Aorta (tissue), 5 donors: ENCODE data around the gene ABCC8. TPM values are rescaled to one million over a fixed set of nuclear protein-coding genes. Genes with fewer than 3 reads are reported as not detected.
A peak's percentile ranks its signal among the peaks of the same experiment; 100 is the strongest.

Experiments
- ATAC-seq: fragments of 200-7000 bp; cut with Tn5 transposase; one replicate; pipeline ENCODE4 v1.9.1; 2022; ENCODE audit warnings: moderate library complexity; ENCODE audit not compliant: low FRiP score
- DNase-seq, 2 donors: peaks; one replicate each; pipeline ENCODE4 v3.0.0-alpha.2; 2020
- H3K27ac ChIP-seq, 2 donors: one replicate each; pipeline ENCODE4 v1.5.1; 2013; ENCODE audit warnings: low read length in 2 of 2, mild to moderate bottlenecking in 2 of 2, moderate library complexity in 2 of 2, control low read depth in 1 of 2, inconsistent platforms in 1 of 2, low read depth in 1 of 2
- H3K27me3 ChIP-seq, 2 donors: one replicate each; pipeline ENCODE4 v1.6.1; 2013; ENCODE audit warnings: control low read depth in 1 of 2, low read length in 1 of 2, mild to moderate bottlenecking in 1 of 2, moderate library complexity in 1 of 2; ENCODE audit not compliant: insufficient read depth in 2 of 2, control insufficient read depth in 1 of 2
- H3K36me3 ChIP-seq, 2 donors: one replicate each; pipeline ENCODE4 v1.6.1; 2013; ENCODE audit warnings: control low read depth in 1 of 2, low read length in 1 of 2, mild to moderate bottlenecking in 1 of 2; ENCODE audit not compliant: insufficient read depth in 2 of 2, control insufficient read depth in 1 of 2
- H3K4me1 ChIP-seq, 2 donors: one replicate each; pipeline ENCODE4 v1.6.1; 2013; ENCODE audit warnings: low read length in 2 of 2, control low read depth in 1 of 2, mild to moderate bottlenecking in 1 of 2, moderate library complexity in 1 of 2; ENCODE audit not compliant: insufficient read depth in 2 of 2, control insufficient read depth in 1 of 2
- H3K4me3 ChIP-seq, 2 donors: one replicate each; pipeline ENCODE4 v1.5.1; 2013; ENCODE audit warnings: low read length in 2 of 2, control low read depth in 1 of 2, mild to moderate bottlenecking in 1 of 2
- H3K9me3 ChIP-seq: one replicate; pipeline ENCODE4 v1.6.1; 2013; ENCODE audit warnings: mild to moderate bottlenecking, low read length; ENCODE audit not compliant: control insufficient read depth
- whole genome bisulfite sequencing, 2 donors: extraction: QIAGEN DNeasy Blood & Tissue Kit; methylation state at CpG; one replicate each; pipeline ENCODE4 v1.1.7; 2013; 5-methylcytosine and 5-hydroxymethylcytosine counted together
- intact Hi-C, 2 donors: fragments of 100-400 bp; cut with DNase I; formaldehyde crosslinking; loops; one replicate each; pipeline versions ENCODE4 v1.14.2 to v1.15.0; 2022
- polyA plus RNA-seq, 2 donors: library from polyadenylated mRNA; stranded (reverse); fragments of 200-250 nt; gene quantifications; one replicate each; pipeline ENCODE4 v1.2.3, GENCODE V29; 2013
- total RNA-seq, 2 donors: library from RNA; stranded (reverse); fragmentation: NEBNext Ultra II Directional; extraction: Animal tissue kit (Norgen Biotek cat#: 25700); gene quantifications; one replicate each; pipeline ENCODE4 v1.2.1, GENCODE V29; 2021
- donor health status: healthy with polysubstance abuse.
- donor health status: Bipolar disorder and iron deficiency.
- donor health status: DM: no; HTN: no; CAD: no.
- donor health status: DM: no; HTN: no; CAD: no.
- donor health status: DM: yes; HTN: yes; CAD: no.

The ABCC8 gene
- total and polyA plus RNA-seq, 4 donors = 0.32 to 2.5 (median 0.59) TPM; not detected in 1

GRCh38 chr11:17389957-17390649 is 86.5 kb downstream of the ABCC8 start:
- no peak overlapping the region for H3K4me3 ChIP-seq
- H3K9me3 ChIP-seq = no peaks in the 10 kb centered on the region
- no peak for DNase-seq
- ATAC-seq = no peak
- H3K27me3 ChIP-seq = no peaks in the 10 kb centered on the region
- no peaks in the 10 kb centered on the region for H3K4me1 ChIP-seq
- H3K27ac ChIP-seq = no peak overlapping the region
- 69 to 70% methylated on average over 10 of the region's 10 CpGs for WGBS, 2 donors
- intact Hi-C loops = no loop called here
- no peaks in the 10 kb centered on the region for H3K36me3 ChIP-seq

GRCh38 chr11:17389211-17389956 is 87.3 kb downstream of the ABCC8 start:
- Histone ChIP-seq H3K36me3 (no peaks in the 10 kb centered on the region), H3K27me3 (no peaks in the 10 kb centered on the region), H3K4me1 (no peaks in the 10 kb centered on the region), H3K4me3 (peak overlapping the region; percentile 36 to 51), H3K27ac (no peak overlapping the region), H3K9me3 (no peaks in the 10 kb centered on the region)
- intact Hi-C loops = no loop called here
- 3 to 5% methylated on average over 28 to 55 of the region's 55 CpGs for WGBS, 2 donors
- ATAC-seq = peak; percentile 64
- peak; percentile 74 to 92 for DNase-seq

- Histone ChIP-seq H3K27ac (no peak within 1 kb of the TSS), H3K27me3 (no peaks in the 10 kb centered on the region), H3K4me1 (no peaks in the 10 kb centered on the region), H3K4me3 (peak within 1 kb of the TSS; percentile 36 to 51), H3K36me3 (no peaks in the 10 kb centered on the region), H3K9me3 (no peaks in the 10 kb centered on the region)
- DNase-seq = no peak
- ATAC-seq = no peak
- 5% methylated on average over 41 to 53 of the region's 53 CpGs for WGBS, 2 donors
- intact Hi-C loops = no loop called here
Observed at GRCh38 chr11:17388609-17389210, 87.9 kb downstream of the ABCC8 start, which contains the start of gene KCNJ11. TSS of gene KCNJ11 (minus strand) at chr11:17388659. CDS start at chr11:17388091, 568 bp downstream.

- intact Hi-C loops = no loop called here
- no peaks in the 10 kb centered on the region for H3K9me3 ChIP-seq
- H3K27ac ChIP-seq = no peak overlapping the region
- H3K4me1 ChIP-seq = no peaks in the 10 kb centered on the region
- ATAC-seq (no peak), DNase-seq (no peak)
- H3K4me3 ChIP-seq = no peak overlapping the region
- 96 to 97% methylated on average over 20 of the region's 20 CpGs for WGBS, 2 donors
- no peaks in the 10 kb centered on the region for H3K36me3 ChIP-seq
- H3K27me3 ChIP-seq = no peaks in the 10 kb centered on the region
Observed at GRCh38 chr11:17387811-17388210, 88.8 kb downstream of the ABCC8 start.

- H3K4me1 ChIP-seq = no peaks in the 10 kb centered on the region
- H3K27ac ChIP-seq = no peak overlapping the region
- ATAC-seq = no peak
- no peaks in the 10 kb centered on the region for H3K36me3 ChIP-seq
- no peaks in the 10 kb centered on the region for H3K9me3 ChIP-seq
- no peak overlapping the region for H3K4me3 ChIP-seq
- WGBS, 2 donors = 98% methylated on average over 20 of the region's 20 CpGs
- no peaks in the 10 kb centered on the region for H3K27me3 ChIP-seq
- no peak for DNase-seq
- intact Hi-C loops = no loop called here
Observed at GRCh38 chr11:17387254-17387653, 89.4 kb downstream of the ABCC8 start.

GRCh38 chr11:17386331-17387084 is 90.1 kb downstream of the ABCC8 start:
- no peaks in the 10 kb centered on the region for H3K36me3 ChIP-seq
- intact Hi-C loops = no loop called here
- H3K4me1 ChIP-seq = no peaks in the 10 kb centered on the region
- DNase-seq (peak in 1 of 2 donors; percentile 87), ATAC-seq (peak; percentile 61)
- H3K27me3 ChIP-seq = no peaks in the 10 kb centered on the region
- no peak overlapping the region for H3K27ac ChIP-seq
- H3K9me3 ChIP-seq = no peaks in the 10 kb centered on the region
- H3K4me3 ChIP-seq = no peak overlapping the region
- WGBS, 2 donors = 55 to 57% methylated on average over 23 of the region's 23 CpGs

GRCh38 chr11:17385926-17386325 is 90.7 kb downstream of the ABCC8 start:
- 65 to 76% methylated on average over 5 to 6 of the region's 6 CpGs for WGBS, 2 donors
- H3K27ac ChIP-seq = no peak overlapping the region
- ATAC-seq = no peak
- no peak overlapping the region for H3K4me3 ChIP-seq
- no peaks in the 10 kb centered on the region for H3K36me3 ChIP-seq
- intact Hi-C loops = no loop called here
- no peaks in the 10 kb centered on the region for H3K9me3 ChIP-seq
- H3K4me1 ChIP-seq = no peaks in the 10 kb centered on the region
- DNase-seq = no peak
- H3K27me3 ChIP-seq = no peaks in the 10 kb centered on the region

GRCh38 chr11:17385492-17385891 is 91.2 kb downstream of the ABCC8 start:
- no peaks in the 10 kb centered on the region for H3K9me3 ChIP-seq
- 88 to 95% methylated on average over 5 of the region's 5 CpGs for WGBS, 2 donors

More at GRCh38 chr11:17385492-17385891, 91.2 kb downstream of the ABCC8 start:
- intact Hi-C loops = no loop called here
- Histone ChIP-seq H3K36me3 (no peaks in the 10 kb centered on the region), H3K4me1 (no peaks in the 10 kb centered on the region), H3K4me3 (no peak overlapping the region), H3K27ac (no peak overlapping the region), H3K27me3 (no peaks in the 10 kb centered on the region)
- DNase-seq = no peak
- no peak for ATAC-seq
